Fibroblast of gingiva (primary cell): ENCODE results near the gene RIPOR3.
"Not testable (repeated sequence)": the region's sequence is repeated elsewhere in the genome, so short reads cannot be mapped to it uniquely, and the experiment has no call there.

Experiments
- DNase-seq: peaks from one replicate; pipeline ENCODE4 v3.0.0-alpha.2; 2011; ENCODE audit warnings: low read depth

Gene RIPOR3

DNA sequence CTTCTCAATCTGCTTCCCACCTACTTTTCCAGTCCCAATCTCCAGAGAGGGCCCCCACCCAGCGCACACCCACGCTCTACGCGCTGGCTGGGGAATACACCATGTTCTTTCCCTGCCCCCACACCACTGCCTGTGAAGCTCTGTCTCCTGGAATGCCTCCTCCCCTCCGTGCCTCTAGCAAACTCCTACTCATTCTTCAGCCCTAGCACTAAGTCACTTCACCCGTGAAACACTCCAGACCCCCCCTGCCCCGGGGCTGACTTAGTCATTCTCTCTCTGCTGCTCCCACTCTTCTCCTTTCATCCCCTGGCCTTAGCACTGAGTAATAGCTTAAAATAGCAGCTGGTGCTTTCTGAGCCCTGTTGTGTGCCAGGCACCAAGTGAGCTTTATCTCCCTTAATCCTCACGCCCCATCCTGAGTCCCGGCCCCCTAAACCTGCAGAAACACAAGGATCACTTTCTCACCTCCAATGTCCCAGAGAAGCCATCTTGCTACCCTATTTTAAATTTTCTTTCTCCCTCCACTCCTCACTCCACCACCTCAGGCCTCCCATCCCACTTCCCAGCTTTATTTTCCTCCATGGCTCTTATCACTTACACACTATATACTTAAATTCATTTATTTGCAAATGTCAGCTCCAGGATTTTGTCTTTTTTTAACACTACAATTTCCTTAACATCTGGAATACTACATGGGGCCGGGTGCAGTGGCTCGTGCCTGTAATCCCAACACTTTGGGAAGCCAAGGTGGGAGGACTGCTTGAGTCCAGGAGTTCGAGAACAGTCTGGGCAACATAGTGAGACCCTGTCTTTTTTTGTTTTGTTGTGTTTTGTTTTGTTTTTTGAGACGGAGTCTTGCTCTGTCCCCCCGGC is 33.7 kb upstream of the RIPOR3 start:
- peak; percentile 72 for DNase-seq

- no peak for DNase-seq
Observed at GRCh38 chr20:50724112-50724725, 32.9 kb upstream of the RIPOR3 start.

- no peak for DNase-seq
Observed at GRCh38 chr20:50723672-50724071, 32.3 kb upstream of the RIPOR3 start.

DNA sequence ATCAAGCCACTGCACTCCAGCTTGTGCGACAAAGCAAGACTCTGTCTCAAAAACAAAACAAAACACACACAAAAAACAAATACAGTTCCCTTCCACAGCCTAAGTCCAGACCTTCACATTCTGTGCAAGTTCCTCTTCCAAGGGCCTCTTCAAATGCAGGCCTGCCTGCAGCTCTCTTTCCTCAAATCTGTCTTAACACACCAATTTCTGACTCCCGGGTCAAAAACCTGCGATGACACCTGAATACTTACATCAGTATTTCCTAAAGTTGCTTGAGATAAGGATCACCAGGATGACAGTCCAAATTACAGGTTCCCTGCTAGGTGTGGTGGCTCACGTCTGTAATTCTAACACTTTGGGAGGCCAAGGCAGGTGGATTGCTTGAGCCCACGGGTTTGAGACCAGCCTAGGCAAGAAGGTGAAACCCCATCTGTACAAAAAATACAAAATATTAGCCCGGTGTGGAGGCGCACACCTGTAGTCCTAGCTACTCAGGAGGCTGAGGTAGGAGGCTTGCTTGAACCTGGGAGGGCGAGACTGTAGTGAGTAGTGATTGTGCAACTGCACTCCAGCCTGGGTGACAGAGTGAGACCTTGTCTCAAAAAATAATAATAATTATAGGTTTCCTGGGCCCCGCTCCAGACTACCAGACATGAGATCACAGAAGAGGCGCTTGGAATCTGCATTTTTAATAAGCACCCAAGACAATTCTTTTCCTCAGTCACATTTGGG is 31.2 kb upstream of the RIPOR3 start:
- no peak for DNase-seq

DNA sequence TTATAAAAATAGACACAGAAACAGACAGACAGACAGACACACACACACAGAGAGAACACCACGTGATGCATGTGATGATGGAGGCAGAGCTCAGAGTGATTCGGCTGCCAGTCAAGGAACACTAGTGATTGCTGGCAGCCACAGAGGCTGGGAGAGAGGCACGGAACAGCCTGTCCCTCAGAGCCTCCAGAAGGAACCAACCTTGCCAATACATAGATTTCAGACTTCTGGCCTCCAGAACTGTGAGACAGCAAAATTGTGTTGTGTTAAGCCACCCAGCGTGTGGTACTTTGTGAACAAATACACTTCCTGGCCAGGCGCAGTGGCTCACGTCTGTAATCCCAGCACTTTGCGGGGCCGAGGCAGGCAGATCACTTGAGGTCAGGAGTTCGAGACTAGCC is 30.5 kb upstream of the RIPOR3 start:
- peak; percentile 83 for DNase-seq

DNA sequence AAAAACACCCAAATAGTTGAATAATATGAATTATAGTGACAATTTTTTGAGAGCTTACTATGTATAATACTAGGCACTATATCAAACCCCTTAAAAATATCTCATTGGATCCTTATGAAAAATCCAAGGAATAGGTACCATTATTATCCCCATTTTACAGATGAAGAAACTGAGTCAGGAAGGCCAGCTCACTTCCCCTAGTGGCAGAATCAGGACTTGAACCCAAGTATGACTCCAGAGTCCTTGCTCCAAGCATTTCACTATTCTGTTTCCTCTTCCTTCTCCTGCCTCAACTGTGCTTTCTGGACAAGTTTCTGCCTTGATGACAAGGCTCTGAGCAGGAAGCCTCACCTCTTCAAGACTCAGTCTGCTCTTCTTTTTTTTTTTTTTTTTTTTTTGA is 29.2 kb upstream of the RIPOR3 start:
- DNase-seq = no peak

DNA sequence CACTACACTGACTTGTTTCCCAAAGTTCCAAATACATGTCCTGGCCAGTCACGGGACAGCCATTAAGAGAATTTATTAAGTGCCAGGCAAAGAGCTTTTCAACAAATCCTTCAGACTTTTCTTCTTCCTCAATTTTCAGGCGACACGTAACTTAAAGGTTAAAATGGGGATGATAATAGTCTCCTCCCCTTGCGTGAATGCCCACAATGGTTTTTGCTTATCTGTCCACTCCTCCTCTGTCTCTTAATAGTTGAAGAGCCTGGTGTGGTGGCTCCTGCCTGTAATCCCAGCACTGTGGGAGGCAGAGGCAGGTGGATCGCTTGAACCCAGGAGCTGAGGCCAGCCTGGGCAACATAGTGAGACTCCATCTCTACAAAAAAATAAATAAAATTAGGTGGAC is 28.7 kb upstream of the RIPOR3 start:
- DNase-seq = no peak

GRCh38 chr20:50719328-50719727 is 28.0 kb upstream of the RIPOR3 start:
- DNase-seq = no peak

DNA sequence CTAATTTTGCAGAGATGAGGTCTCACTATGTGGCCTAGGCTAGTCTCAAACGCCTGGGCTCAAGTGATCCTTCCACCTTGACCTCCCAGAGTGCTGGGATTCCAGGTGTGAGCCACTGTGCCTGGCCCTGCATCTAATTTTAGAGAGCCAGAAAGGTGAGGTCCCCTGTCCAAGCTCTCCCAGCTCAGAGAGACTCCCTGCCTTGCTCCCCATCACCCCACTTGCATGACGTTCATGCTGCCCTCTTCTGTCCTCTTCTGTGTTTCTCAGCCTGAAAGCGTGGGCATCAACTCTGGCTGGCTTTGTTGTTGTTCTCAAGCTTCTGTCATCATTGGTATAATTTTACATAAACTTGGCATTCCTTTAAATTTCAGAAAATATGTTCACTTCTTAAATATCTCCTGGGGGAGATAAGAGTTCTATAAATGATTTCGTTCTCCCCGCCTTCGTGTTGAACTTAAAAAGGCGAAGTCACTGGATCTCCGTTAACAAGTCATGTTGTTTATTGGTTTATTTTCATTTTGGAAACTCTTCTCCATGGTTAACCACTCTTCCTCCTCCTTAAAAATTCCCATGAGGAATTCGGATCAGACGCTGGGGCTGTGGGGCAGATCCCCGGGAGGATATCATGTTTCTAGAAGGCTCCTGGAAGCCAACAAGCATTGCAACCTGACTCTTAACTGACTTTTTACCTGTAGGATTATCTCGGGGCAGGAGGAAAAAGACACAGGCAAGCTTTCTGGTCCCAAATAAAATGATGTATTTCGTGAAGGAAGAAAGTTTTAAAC is 26.8 kb upstream of the RIPOR3 start:
- peak; percentile 77 for DNase-seq

GRCh38 chr20:50717312-50717711 is 26.0 kb upstream of the RIPOR3 start:
- no peak for DNase-seq

DNA sequence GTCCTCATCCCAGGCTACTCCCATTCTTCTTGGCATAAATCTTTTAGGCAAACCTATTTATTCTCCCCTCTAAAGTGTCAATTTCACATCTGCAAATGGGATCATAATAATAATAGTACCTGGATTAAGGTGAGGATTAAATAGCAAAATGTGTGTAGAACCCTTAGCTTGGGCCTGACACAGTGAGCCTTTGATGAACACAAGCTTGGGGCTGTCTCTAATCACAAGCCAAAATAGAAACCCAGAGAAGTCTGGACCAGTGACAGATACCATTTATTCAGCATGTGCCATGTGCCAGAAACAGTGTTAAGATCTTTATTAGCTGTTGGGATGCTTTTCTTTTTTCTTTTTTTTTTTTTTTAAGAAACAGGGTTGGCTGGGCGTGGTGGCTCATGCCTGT is 25.2 kb upstream of the RIPOR3 start:
- DNase-seq = no peak

GRCh38 chr20:50715694-50716093 is 24.4 kb upstream of the RIPOR3 start:
- no peak for DNase-seq

DNA sequence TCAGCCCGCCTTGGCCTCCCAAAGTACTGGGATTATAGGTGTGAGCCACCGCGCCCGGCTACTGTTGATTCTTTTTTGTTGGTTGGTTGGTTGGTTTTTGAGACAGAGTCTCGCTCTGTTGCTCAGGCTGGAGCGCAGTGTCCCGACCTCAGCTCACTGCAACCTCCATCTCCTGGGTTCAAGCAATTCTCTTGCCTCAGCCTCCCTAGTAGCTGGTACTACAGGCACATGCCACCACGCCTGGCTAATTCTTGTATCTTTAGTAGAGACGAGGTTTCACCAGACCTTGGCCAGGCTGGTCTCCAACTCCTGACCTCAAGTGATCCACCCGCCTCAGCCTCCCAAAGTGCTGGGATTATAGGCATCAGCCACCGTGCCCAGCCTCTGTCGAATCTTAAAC is 23.1 kb upstream of the RIPOR3 start:
- DNase-seq = not testable (repeated sequence)

- peak; percentile 65 for DNase-seq
Observed at GRCh38 chr20:50713657-50714101, 22.3 kb upstream of the RIPOR3 start.

- DNase-seq = no peak
Observed at GRCh38 chr20:50712771-50713656, 21.7 kb upstream of the RIPOR3 start.

DNA sequence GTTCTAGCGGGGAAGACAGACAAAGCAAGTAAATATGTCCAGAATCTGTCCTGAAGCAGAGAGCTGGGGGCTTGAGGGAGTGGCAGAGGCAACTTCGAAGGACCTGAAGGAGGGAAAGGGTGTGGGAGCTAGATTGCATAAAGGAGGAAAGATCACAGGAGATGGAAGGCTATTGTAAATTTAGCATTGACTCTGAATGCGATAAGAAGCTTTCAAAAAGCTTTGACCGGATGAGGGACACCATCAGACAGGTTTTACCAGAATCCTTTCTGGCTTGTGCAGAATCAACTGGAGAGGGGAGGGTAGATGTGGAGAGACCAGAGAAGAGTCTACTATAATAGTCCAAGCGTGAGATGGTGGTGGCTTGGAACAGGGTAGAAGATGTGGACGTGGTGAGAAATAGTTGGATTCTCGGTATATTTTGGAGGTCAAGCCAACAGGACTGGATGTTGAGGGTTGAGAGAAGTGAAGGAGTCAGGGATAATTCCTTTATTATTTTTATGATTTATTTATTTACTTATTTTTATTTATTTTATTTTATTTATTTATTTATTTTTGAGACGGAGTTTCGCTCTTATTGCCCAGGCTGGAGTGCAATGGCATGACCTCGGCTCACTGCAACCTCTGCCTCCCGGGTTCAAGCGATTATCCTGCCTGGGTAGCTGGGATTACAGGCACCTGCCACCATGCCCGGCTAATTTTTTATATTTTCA is 19.9 kb upstream of the RIPOR3 start:
- DNase-seq = no peak

DNA sequence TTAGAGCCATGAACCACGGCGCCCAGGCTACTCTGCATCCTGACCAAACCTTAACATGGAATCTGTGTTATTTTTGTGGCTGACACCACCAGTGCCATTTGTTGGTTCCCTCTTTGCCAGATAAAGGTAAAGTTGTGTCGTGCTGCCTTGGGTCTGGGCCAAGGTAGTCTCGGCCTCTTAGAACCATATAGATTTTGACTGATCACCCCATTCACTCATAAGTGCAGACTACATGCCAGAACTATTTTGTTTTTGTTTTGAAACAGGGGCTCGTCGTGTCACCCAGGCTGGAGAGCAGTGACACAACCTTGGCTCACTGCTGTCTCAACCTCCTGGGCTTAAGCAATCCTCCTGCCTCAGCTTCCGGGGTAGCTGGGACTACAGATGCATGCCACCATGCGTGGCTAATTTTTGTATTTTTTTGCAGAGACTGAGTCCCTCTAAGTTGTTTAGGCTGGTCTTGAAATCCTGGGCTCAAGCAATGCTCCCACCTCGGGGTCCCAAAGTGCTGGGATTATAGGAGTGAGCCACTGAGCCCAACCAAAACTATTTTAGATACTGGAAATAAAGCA is 19.2 kb upstream of the RIPOR3 start:
- peak; percentile 74 for DNase-seq

- no peak for DNase-seq
Observed at GRCh38 chr20:50709636-50709973, 18.3 kb upstream of the RIPOR3 start.

- DNase-seq = no peak
Observed at GRCh38 chr20:50708845-50709635, 17.7 kb upstream of the RIPOR3 start.
